HepG2 (cell line): ENCODE measurements around the gene METAP1D. TPM values are rescaled to one million over a fixed set of nuclear protein-coding genes. Genes with fewer than 3 reads are reported as not detected.

ENCODE experiments used
- CBX2 ChIP-seq, 2 experiments: fragments of 200-600 bp in 1 of 2; sonication (generic); formaldehyde crosslinking in 1 of 2; IDR thresholded peaks; 2 replicates each; pipeline versions ENCODE4 v1.7.0 to v1.8.1; 2018 to 2022; ENCODE audit warnings: low read depth in 2 of 2, low read length in 1 of 2, mild to moderate bottlenecking in 1 of 2, missing genetic modification reagents in 1 of 2
- FLYWCH1 ChIP-seq: sonication (generic); formaldehyde crosslinking; IDR thresholded peaks from 2 replicates; pipeline ENCODE4 v1.8.1; 2023; ENCODE audit warnings: mild to moderate bottlenecking, missing genetic modification reagents
- GABPB1 ChIP-seq: IDR thresholded peaks from 2 replicates; pipeline ENCODE4 v1.6.1; 2016; ENCODE audit warnings: mild to moderate bottlenecking, missing genetic modification reagents, moderate library complexity, missing compliant biosample characterization
- HMG20A ChIP-seq: IDR thresholded peaks from 2 replicates; pipeline ENCODE4 v1.6.1; 2016; ENCODE audit warnings: borderline replicate concordance
- JARID2 ChIP-seq: sonication (generic); formaldehyde crosslinking; IDR thresholded peaks from 2 replicates; pipeline ENCODE4 v1.8.1; 2023; ENCODE audit warnings: missing genetic modification reagents, inconsistent platforms; ENCODE audit not compliant: insufficient replicate concordance
- JUNB ChIP-seq: sonication (generic); formaldehyde crosslinking; IDR thresholded peaks from 2 replicates; pipeline ENCODE4 v1.8.0; 2022; ENCODE audit warnings: missing genetic modification reagents, mild to moderate bottlenecking, borderline replicate concordance
- KDM5B ChIP-seq: sonication (generic); formaldehyde crosslinking; IDR thresholded peaks from 2 replicates; pipeline ENCODE4 v1.4.0; 2020; ENCODE audit warnings: missing genetic modification reagents, mild to moderate bottlenecking, borderline replicate concordance
- LRRFIP1 ChIP-seq: sonication (generic); formaldehyde crosslinking; conservative IDR thresholded peaks from 2 replicates; pipeline ENCODE4 v1.4.0; 2020; ENCODE audit warnings: missing genetic modification reagents
- MIXL1 ChIP-seq: IDR thresholded peaks from 2 replicates; pipeline ENCODE4 v1.6.1; 2016
- NR2F1 ChIP-seq, 2 experiments: fragments of 450-650 bp in 1 of 2; formaldehyde crosslinking in 1 of 2; IDR thresholded peaks; 2 replicates each; pipeline versions ENCODE4 v1.5.0 to v1.6.1; 2016 to 2020; ENCODE audit warnings: mild to moderate bottlenecking in 1 of 2, missing compliant biosample characterization in 1 of 2, missing genetic modification reagents in 1 of 2, moderate library complexity in 1 of 2
- POLR2A ChIP-seq, 2 experiments: IDR thresholded peaks; 2 replicates each; pipeline ENCODE4 v1.6.1; 2011; ENCODE audit warnings: low read depth in 2 of 2, low read length in 2 of 2, mild to moderate bottlenecking in 1 of 2, moderate library complexity in 1 of 2; ENCODE audit not compliant: insufficient read depth in 1 of 2
- SP4 ChIP-seq: sonication (generic); formaldehyde crosslinking; IDR thresholded peaks from 2 replicates; pipeline ENCODE4 v1.8.1; 2023; ENCODE audit warnings: mild to moderate bottlenecking, missing genetic modification reagents
- TRIM24 ChIP-seq: sonication (generic); formaldehyde crosslinking; IDR thresholded peaks from 2 replicates; pipeline ENCODE4 v1.8.0; 2022; ENCODE audit warnings: mild to moderate bottlenecking, missing genetic modification reagents
- YY1 ChIP-seq: IDR thresholded peaks from 2 replicates; pipeline ENCODE4 v1.6.1; 2011; ENCODE audit warnings: low read length, low read depth, moderate library complexity, mild to moderate bottlenecking; ENCODE audit not compliant: insufficient read depth, insufficient replicate concordance
- ZBTB20 ChIP-seq: sonication (generic); formaldehyde crosslinking; IDR thresholded peaks from 2 replicates; pipeline ENCODE4 v1.8.1; 2023; ENCODE audit warnings: missing genetic modification reagents, low read depth, mild to moderate bottlenecking, borderline replicate concordance
- ZFP36 ChIP-seq: fragments of 150-350 bp; IDR thresholded peaks from 2 replicates; pipeline ENCODE4 v1.6.1; 2018; ENCODE audit warnings: borderline replicate concordance, low read length, low read depth; ENCODE audit not compliant: partially characterized antibody
- ZNF30 ChIP-seq: sonication (generic); formaldehyde crosslinking; IDR thresholded peaks from 2 replicates; pipeline ENCODE4 v1.5.0; 2020; ENCODE audit warnings: mild to moderate bottlenecking, missing genetic modification reagents
- ZNF333 ChIP-seq: sonication (generic); formaldehyde crosslinking; IDR thresholded peaks from 2 replicates; pipeline ENCODE4 v1.4.0; 2020; ENCODE audit warnings: mild to moderate bottlenecking, missing genetic modification reagents, borderline replicate concordance
- ZNF576 ChIP-seq: sonication (generic); formaldehyde crosslinking; IDR thresholded peaks from 2 replicates; pipeline ENCODE4 v1.4.0; 2020; ENCODE audit warnings: mild to moderate bottlenecking, missing genetic modification reagents
- ZNF605 ChIP-seq: sonication (generic); formaldehyde crosslinking; IDR thresholded peaks from 2 replicates; pipeline ENCODE4 v1.8.0; 2022; ENCODE audit warnings: mild to moderate bottlenecking, missing genetic modification reagents
- ZNF782 ChIP-seq: sonication (generic); formaldehyde crosslinking; IDR thresholded peaks from 2 replicates; pipeline ENCODE4 v1.4.0; 2020; ENCODE audit warnings: missing genetic modification reagents, mild to moderate bottlenecking, borderline replicate concordance
- ZNF816 ChIP-seq: sonication (generic); formaldehyde crosslinking; IDR thresholded peaks from 2 replicates; pipeline ENCODE4 v1.8.0; 2022; ENCODE audit warnings: missing genetic modification reagents, mild to moderate bottlenecking, borderline replicate concordance
- ZNF83 ChIP-seq: sonication (generic); formaldehyde crosslinking; IDR thresholded peaks from 2 replicates; pipeline ENCODE4 v1.4.0; 2020; ENCODE audit warnings: missing genetic modification reagents, mild to moderate bottlenecking, borderline replicate concordance
- ZNF839 ChIP-seq: sonication (generic); formaldehyde crosslinking; IDR thresholded peaks from 2 replicates; pipeline ENCODE4 v1.4.0; 2020; ENCODE audit warnings: missing genetic modification reagents, mild to moderate bottlenecking, borderline replicate concordance
- ZSCAN31 ChIP-seq: sonication (generic); formaldehyde crosslinking; IDR thresholded peaks from 2 replicates; pipeline ENCODE4 v1.5.0; 2020; ENCODE audit warnings: low read depth, mild to moderate bottlenecking, missing genetic modification reagents
- polyA plus RNA-seq, 8 experiments: library from polyadenylated mRNA; depleted of rRNA in 3 of 8; stranded (reverse) in 7 of 8; unstranded in 1 of 8; fragments of >200 nt; fragmentation: Illumina TruSeq in 4 of 8; extraction: Trizol in 4 of 8; gene quantifications; 2 replicates each; pipeline versions ENCODE4 v1.2.1 to v1.2.3, GENCODE V29; 2011 to 2016; ENCODE audit warnings: low read depth in 4 of 8, missing spikeins in 1 of 8, mixed read lengths in 1 of 8; ENCODE audit not compliant: insufficient read depth in 1 of 8
- total RNA-seq, 5 experiments: library from RNA; depleted of rRNA; stranded (reverse); fragments of >200 nt; fragmentation: Illumina TruSeq; extraction: Trizol; gene quantifications; 2 replicates each; pipeline ENCODE4 v1.2.3, GENCODE V29; 2016; ENCODE audit warnings: low read depth in 1 of 5

The METAP1D gene
- total and polyA plus RNA-seq, 2 of the 13 experiments (the other 11 are each of a cell fraction or from before 2014, with no cell fraction given): 14.7 to 21.6 TPM

GRCh38 chr2:172098650-172099471 is 99.1 kb downstream of the METAP1D start (continued):
- TF ChIP-seq HMG20A (CRISPR knock-in tag) (no peak), ZBTB20 (CRISPR knock-in tag) (0 out of 2 replicates have a peak, but pooled peaks have one; percentile 42), TRIM24 (CRISPR knock-in tag) (no peak), ZNF816 (CRISPR knock-in tag) (no peak; the same call in 1 of the 2 replicates), ZNF30 (CRISPR knock-in tag) (no peak), JUNB (CRISPR knock-in tag) (no peak), YY1 (peak; percentile 22), MIXL1 (CRISPR knock-in tag) (no peak), JARID2 (CRISPR knock-in tag) (no peak), ZNF83 (CRISPR knock-in tag) (no peak), ZNF839 (CRISPR knock-in tag) (peak; percentile 21; the same call in 1 of the 2 replicates), FLYWCH1 (CRISPR knock-in tag) (no peak), ZNF576 (CRISPR knock-in tag) (no peak), ZNF333 (peak; percentile 69; the same call in 1 of the 2 replicates), LRRFIP1 (no peak), GABPB1 (CRISPR knock-in tag) (peak; percentile 59), ZNF782 (CRISPR knock-in tag) (no peak), ZSCAN31 (no peak), ZNF605 (CRISPR knock-in tag) (no peak; the same call in 1 of the 2 replicates), POLR2A (IDR thresholded peaks at IDR 0.05; ENCODE audit: insufficient read depth in 1 of 2, low read depth in 2 of 2, low read length in 2 of 2) (no peak), ZFP36 (no peak), NR2F1 (CRISPR knock-in tag; IDR thresholded peaks at IDR 0.05) (no peak), CBX2 (IDR thresholded peaks at IDR 0.05; ENCODE audit: low read depth, low read length) (no peak), CBX2 (CRISPR knock-in tag; IDR thresholded peaks at IDR 0.05; ENCODE audit: low read depth) (peak; percentile 93; the same call in 1 of the 2 replicates), SP4 (CRISPR knock-in tag) (no peak), KDM5B (CRISPR knock-in tag) (peak; percentile 85; the same call in 1 of the 2 replicates)
